Cardiac fibroblast (primary cell): ENCODE measurements around the gene CMBL.

Experiments used
- DNase-seq, 2 donors: peaks; one replicate each; pipeline versions ENCODE4 v3.0.0 to v3.0.0-alpha.2; 2010; ENCODE audit warnings: low read depth in 2 of 2
- H3K4me3 ChIP-seq, 2 donors: replicated peaks in 1 of 2; 1 replicate in 1 of 2; 2 replicates in 1 of 2; pipeline ENCODE4 v1.5.1; 2011; ENCODE audit warnings: low read depth in 2 of 2, low read length in 2 of 2, mild to moderate bottlenecking in 2 of 2, moderate library complexity in 1 of 2
- CTCF ChIP-seq: IDR thresholded peaks from one replicate; pipeline ENCODE4 v1.5.1; 2011; ENCODE audit warnings: low read depth, mild to moderate bottlenecking, low read length, inconsistent platforms

CMBL gene

DNA sequence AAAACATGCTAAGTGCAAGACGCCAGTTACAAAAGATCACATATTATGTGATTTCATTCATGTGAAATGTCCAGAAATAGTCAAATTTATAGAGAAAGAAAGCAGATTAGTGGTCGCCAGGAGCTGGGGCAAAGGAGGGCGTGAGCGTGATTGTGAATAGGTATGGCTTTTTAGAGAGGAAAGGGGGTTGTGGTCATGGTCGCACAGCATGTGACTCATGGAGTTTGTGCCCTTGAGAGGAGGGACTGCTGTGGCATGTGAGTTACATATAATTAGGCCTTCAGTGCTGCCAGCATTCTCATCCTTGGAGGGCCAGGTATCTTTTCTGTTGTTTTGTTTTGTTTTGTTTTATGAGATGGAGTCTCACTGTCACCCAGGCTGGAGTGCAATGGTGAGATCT, 24.6 kb upstream of the CMBL start:
- DNase-seq, result no peak
- TF ChIP-seq CTCF, result no peak
- H3K4me3 ChIP-seq, result no peak overlapping the region

- no peak overlapping the region for H3K4me3 ChIP-seq
- peak; percentile 63 to 92 for DNase-seq
- no peak for TF ChIP-seq CTCF
These were observed 23.7 kb upstream of the CMBL start for GRCh38 chr5:10331341-10331796.

DNA sequence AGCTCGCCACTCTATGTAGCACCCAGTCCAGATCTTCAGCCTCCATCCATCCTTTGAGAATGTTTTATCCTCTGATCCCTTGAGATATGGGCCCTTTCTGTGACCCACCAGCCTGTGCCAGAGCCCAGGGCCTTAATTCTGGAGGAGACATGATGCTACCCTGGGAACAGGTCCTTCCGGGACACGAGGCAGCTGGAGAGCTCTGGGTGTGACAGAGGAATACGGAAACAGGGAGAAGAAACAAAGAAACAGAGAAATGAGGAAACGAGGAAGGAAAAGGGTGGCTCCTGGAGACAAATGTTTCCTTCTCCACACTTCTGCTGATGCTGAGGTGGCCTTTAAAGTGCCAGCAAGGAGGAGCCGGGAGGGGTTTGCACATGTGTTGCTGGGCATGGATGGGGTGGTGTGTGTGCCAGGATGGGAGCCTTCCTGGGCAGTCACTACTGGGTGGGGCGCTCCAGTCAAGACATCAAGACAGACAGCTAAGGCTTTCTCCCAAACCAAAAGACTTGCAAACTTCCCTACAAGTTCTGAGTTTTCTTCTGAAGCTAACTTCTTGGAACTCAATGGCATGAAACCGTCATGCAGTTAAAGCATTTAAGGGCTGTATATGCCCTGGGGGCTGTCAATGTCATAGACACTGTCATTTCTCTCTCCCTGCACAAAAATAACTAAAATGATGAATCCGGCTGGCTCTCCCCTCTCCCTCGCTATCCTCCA, 23.0 kb upstream of the CMBL start:
- DNase-seq, result no peak
- no peak overlapping the region for H3K4me3 ChIP-seq
- no peak for TF ChIP-seq CTCF

DNA sequence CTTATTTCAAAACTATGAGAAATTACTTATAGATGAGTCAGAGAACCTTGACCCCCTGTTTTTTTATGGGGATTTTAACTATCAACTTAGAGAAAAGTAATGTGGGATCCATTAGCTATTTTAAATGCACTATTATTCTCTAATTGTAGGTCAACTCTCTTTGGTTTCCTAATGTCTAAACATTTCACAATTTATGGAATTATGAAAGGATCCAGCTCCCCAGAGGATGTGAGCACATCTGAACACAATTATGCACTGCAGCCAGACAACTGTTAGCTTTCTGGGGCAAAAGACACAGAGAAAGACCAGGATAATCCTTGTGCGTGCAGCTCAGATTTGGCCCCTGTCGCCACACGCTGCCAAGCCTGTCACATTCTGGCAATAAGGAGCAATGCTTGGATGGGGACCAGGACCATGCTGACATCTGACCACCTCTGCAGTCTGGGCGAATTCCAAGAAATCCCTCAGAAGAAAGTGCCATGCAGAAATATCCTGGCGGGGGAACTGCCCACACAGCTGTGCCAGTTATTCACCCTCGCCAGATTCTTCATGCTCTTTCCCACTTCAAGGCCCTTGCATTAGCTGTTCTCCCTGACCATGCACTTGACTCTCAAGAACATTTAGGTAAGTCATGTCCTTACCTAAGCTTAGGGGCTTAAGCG, 22.2 kb upstream of the CMBL start:
- DNase-seq, result peak; percentile 68 to 86
- no peak overlapping the region for H3K4me3 ChIP-seq
- TF ChIP-seq CTCF, result no peak

GRCh38 chr5:10329446-10329819, 21.7 kb upstream of the CMBL start:
- no peak for DNase-seq
- TF ChIP-seq CTCF, result no peak

DNA sequence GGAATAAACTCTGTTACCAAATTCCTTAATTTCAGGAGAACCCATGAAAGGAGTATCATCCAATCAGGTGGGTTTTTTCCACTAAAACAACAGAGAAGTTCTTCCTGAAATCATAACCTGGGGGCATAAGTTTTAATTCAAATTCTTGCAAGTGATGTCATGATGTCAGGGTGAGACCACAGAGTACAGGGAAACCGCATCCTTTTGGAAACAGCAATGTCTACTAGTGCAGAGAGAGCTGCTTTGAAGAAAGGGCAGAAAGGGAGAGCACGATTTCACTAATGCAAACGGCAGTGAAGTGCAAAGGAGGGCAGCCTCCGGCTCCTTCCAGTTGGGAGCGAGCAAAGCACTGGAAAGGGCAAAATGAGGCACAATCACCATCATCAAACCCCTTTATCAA, 20.6 kb upstream of the CMBL start:
- no peak for TF ChIP-seq CTCF
- H3K4me3 ChIP-seq, result no peak overlapping the region
- no peak for DNase-seq

More at GRCh38 chr5:10329446-10329819, 21.7 kb upstream of the CMBL start:
- H3K4me3 ChIP-seq, result no peak overlapping the region
